Neuronal stem cell (in vitro differentiated cells): ENCODE data around the gene IRF3.

ENCODE experiments used
- DNase-seq: peaks from one replicate; pipeline ENCODE4 v3.0.0-alpha.2; 2013; ENCODE audit warnings: low spot score
- H2AFZ ChIP-seq: one replicate; pipeline ENCODE4 v1.6.1; 2013; ENCODE audit warnings: mild to moderate bottlenecking, low read length, inconsistent platforms
- H2AK5ac ChIP-seq: 2 replicates; pipeline ENCODE4 v1.6.1; 2013; ENCODE audit warnings: low read depth, mild to moderate bottlenecking, inconsistent platforms, low read length, moderate library complexity, mixed read lengths
- H2BK120ac ChIP-seq: 2 replicates; pipeline ENCODE4 v1.6.1; 2013; ENCODE audit warnings: low read depth, mild to moderate bottlenecking, inconsistent platforms, low read length, moderate library complexity, mixed read lengths
- H2BK12ac ChIP-seq: one replicate; pipeline ENCODE4 v1.6.1; 2013; ENCODE audit warnings: low read length, inconsistent platforms
- H2BK15ac ChIP-seq: 2 replicates; pipeline ENCODE4 v1.6.1; 2013; ENCODE audit warnings: mild to moderate bottlenecking, low read length, inconsistent platforms, mixed read lengths
- H2BK5ac ChIP-seq: one replicate; pipeline ENCODE4 v1.6.1; 2013; ENCODE audit warnings: inconsistent platforms, mild to moderate bottlenecking, low read length, moderate library complexity
- H3K14ac ChIP-seq: one replicate; pipeline ENCODE4 v1.6.1; 2013; ENCODE audit warnings: low read length, inconsistent platforms
- H3K18ac ChIP-seq: 2 replicates; pipeline ENCODE4 v1.6.1; 2013; ENCODE audit warnings: low read length, inconsistent platforms
- H3K23ac ChIP-seq: 2 replicates; pipeline ENCODE4 v1.6.1; 2013; ENCODE audit warnings: low read depth, mild to moderate bottlenecking, mixed read lengths, low read length, inconsistent platforms; ENCODE audit not compliant: poor library complexity
- H3K27ac ChIP-seq: replicated peaks from 3 replicates; pipeline ENCODE4 v1.5.1; 2013; ENCODE audit warnings: low read length, inconsistent platforms
- H3K27me3 ChIP-seq, 3 experiments: 2 replicates each; pipeline ENCODE4 v1.6.1; 2013; ENCODE audit warnings: low read length in 3 of 3, mild to moderate bottlenecking in 2 of 3, inconsistent platforms in 1 of 3, low read depth in 1 of 3, mixed read lengths in 1 of 3, moderate library complexity in 1 of 3; ENCODE audit not compliant: control insufficient read depth in 3 of 3, insufficient read depth in 3 of 3
- H3K36me3 ChIP-seq, 2 donors: replicated peaks in 1 of 2; 2 replicates each; pipeline ENCODE4 v1.6.1; 2013; ENCODE audit warnings: low read length in 2 of 2; ENCODE audit not compliant: control insufficient read depth in 2 of 2, insufficient read depth in 2 of 2
- H3K4ac ChIP-seq: 2 replicates; pipeline ENCODE4 v1.6.1; 2013; ENCODE audit warnings: inconsistent platforms, mild to moderate bottlenecking, low read length, moderate library complexity
- H3K4me1 ChIP-seq, 2 donors: 1 replicate in 1 of 2; 2 replicates in 1 of 2; pipeline ENCODE4 v1.6.1; 2013; ENCODE audit warnings: low read length in 2 of 2, low read depth in 1 of 2; ENCODE audit not compliant: control insufficient read depth in 2 of 2, insufficient read depth in 1 of 2
- H3K4me2 ChIP-seq: one replicate; pipeline ENCODE4 v1.6.1; 2013; ENCODE audit warnings: mild to moderate bottlenecking, low read length, inconsistent platforms; ENCODE audit not compliant: insufficient read depth, poor library complexity, severe bottlenecking
- H3K4me3 ChIP-seq, 2 donors: 2 replicates each; pipeline ENCODE4 v1.5.1; 2013; ENCODE audit warnings: low read length in 2 of 2, mild to moderate bottlenecking in 2 of 2, inconsistent platforms in 1 of 2, moderate library complexity in 1 of 2
- H3K79me1 ChIP-seq: one replicate; pipeline ENCODE4 v1.6.1; 2013; ENCODE audit warnings: low read depth, mild to moderate bottlenecking, inconsistent platforms, low read length, moderate library complexity
- H3K9ac ChIP-seq: one replicate; pipeline ENCODE4 v1.6.1; 2013; ENCODE audit warnings: mild to moderate bottlenecking, low read depth, low read length, inconsistent platforms; ENCODE audit not compliant: poor library complexity
- H3K9me3 ChIP-seq, 2 donors: replicated peaks in 1 of 2; 2 replicates each; pipeline versions ENCODE3 to v1.6.1; 2013; ENCODE audit warnings: low read length in 2 of 2, mild to moderate bottlenecking in 2 of 2, inconsistent platforms in 1 of 2, low read depth in 1 of 2, mixed read lengths in 1 of 2, moderate library complexity in 1 of 2; ENCODE audit not compliant: control insufficient read depth in 2 of 2, insufficient read depth in 1 of 2
- H4K8ac ChIP-seq: one replicate; pipeline ENCODE4 v1.6.1; 2013; ENCODE audit warnings: low read depth, mild to moderate bottlenecking, inconsistent platforms, low read length, moderate library complexity
- H4K91ac ChIP-seq: one replicate; pipeline ENCODE4 v1.6.1; 2013; ENCODE audit warnings: low read length, low read depth, mild to moderate bottlenecking, inconsistent platforms; ENCODE audit not compliant: poor library complexity
- WGBS, 2 donors: extraction: QIAGEN DNeasy Blood & Tissue Kit; methylation state at CpG; one replicate each; pipeline ENCODE4 v1.1.7; 2013; ENCODE audit warnings: missing lambda C conversion rate in 2 of 2, mixed read lengths in 1 of 2; ENCODE audit not compliant: insufficient read length in 2 of 2, insufficient replicate concordance in 1 of 2; ENCODE audit errors: extremely low coverage in 2 of 2; 5-methylcytosine and 5-hydroxymethylcytosine counted together

Gene IRF3

GRCh38 chr19:49663224-49663623 lies 2.4 kb downstream of the IRF3 start:
- peaks cover 4 to 5% of the 10 kb centered on the region in 2 donors for H3K9me3 ChIP-seq
- no peak overlapping the region for H3K4me2 ChIP-seq
- no CpG with 5 or more reads among the region's 12 CpGs for WGBS, 2 donors
- H4K91ac ChIP-seq: no peak overlapping the region
- peaks cover 3 to 10% of the 10 kb centered on the region in 2 donors for H3K4me1 ChIP-seq
- H2BK15ac ChIP-seq: no peak overlapping the region
- H2BK12ac ChIP-seq: no peak overlapping the region
- H3K27me3 ChIP-seq: no peaks in the 10 kb centered on the region
- no peak overlapping the region for H3K4ac ChIP-seq
- no peak overlapping the region for H3K18ac ChIP-seq
- H2BK5ac ChIP-seq: no peak overlapping the region
- H3K9ac ChIP-seq: no peak overlapping the region
- no peak overlapping the region for H3K14ac ChIP-seq
- H4K8ac ChIP-seq: no peak overlapping the region
- H3K27ac ChIP-seq: no peak overlapping the region
- H2AK5ac ChIP-seq: peak overlapping the region; percentile 25
- H3K23ac ChIP-seq: no peak overlapping the region
- H2BK120ac ChIP-seq: no peak overlapping the region
- no peak overlapping the region for H2AFZ ChIP-seq
- H3K36me3 ChIP-seq: peaks cover 42 to 59% of the 10 kb centered on the region in 2 donors
- H3K4me3 ChIP-seq: no peak overlapping the region
- no peak for DNase-seq
- peaks cover 8% of the 10 kb centered on the region for H3K79me1 ChIP-seq

GRCh38 chr19:49662011-49662410 lies 3.6 kb downstream of the IRF3 start:
- no peak overlapping the region for H3K4me3 ChIP-seq
- H4K91ac ChIP-seq: no peak overlapping the region
- WGBS, 2 donors: no CpG with 5 or more reads among the region's 16 CpGs
- peak overlapping the region; percentile 66 for H3K23ac ChIP-seq
- no peak for DNase-seq
- no peak overlapping the region for H3K4me2 ChIP-seq
- no peak overlapping the region for H2BK120ac ChIP-seq
- H3K14ac ChIP-seq: peak overlapping the region; percentile 47
- H3K36me3 ChIP-seq: peaks cover 49 to 63% of the 10 kb centered on the region in 2 donors
- no peak overlapping the region for H3K27ac ChIP-seq
- H2AK5ac ChIP-seq: no peak overlapping the region
- H2BK12ac ChIP-seq: no peak overlapping the region
- H3K9ac ChIP-seq: no peak overlapping the region
- peaks cover 3 to 6% of the 10 kb centered on the region in 2 donors for H3K4me1 ChIP-seq
- peaks cover 4 to 5% of the 10 kb centered on the region in 2 donors for H3K9me3 ChIP-seq
- H2BK15ac ChIP-seq: no peak overlapping the region
- peaks cover 5% of the 10 kb centered on the region for H3K79me1 ChIP-seq
- no peak overlapping the region for H4K8ac ChIP-seq
- H2BK5ac ChIP-seq: peak overlapping the region; percentile 48
- peak overlapping the region; percentile 49 for H3K18ac ChIP-seq
- H3K27me3 ChIP-seq: no peaks in the 10 kb centered on the region
- no peak overlapping the region for H2AFZ ChIP-seq
- no peak overlapping the region for H3K4ac ChIP-seq

DNA sequence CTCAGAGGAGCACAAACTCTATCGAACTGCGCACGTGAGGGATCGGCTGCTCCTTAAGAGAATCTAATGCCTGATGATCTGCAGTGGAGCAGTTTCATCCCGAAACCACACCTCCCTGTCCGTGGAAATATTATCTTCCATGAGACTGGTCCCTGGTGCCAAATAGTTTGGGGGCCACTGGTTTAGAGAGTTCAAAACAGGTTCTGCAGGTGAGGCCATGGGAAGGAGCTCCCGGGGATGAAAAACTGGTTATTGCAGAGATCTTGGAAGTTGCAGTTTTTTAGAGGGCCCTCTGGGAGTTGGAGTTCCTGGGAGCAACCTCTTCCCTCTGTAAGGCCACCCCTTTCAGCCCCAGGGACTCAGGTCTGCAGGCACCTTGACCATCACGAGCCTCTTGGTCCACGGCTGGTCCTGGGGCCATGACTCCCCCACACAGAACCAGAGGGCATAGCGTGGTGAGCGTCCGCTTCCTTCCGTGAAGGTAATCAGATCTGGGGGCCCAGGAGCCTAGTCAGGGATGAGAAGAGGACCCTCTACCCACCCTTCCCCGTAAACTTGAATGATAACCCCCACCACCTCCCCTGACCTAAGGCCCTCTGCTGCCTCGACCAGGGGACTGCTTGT lies 5.2 kb downstream of the IRF3 start:
- no peak overlapping the region for H3K4me2 ChIP-seq
- peaks cover 2% of the 10 kb centered on the region for H3K79me1 ChIP-seq
- H2AFZ ChIP-seq: no peak overlapping the region
- no peak overlapping the region for H2BK120ac ChIP-seq
- H4K91ac ChIP-seq: no peak overlapping the region
- no peak overlapping the region for H3K4me3 ChIP-seq
- no peak overlapping the region for H2BK12ac ChIP-seq
- no peak overlapping the region for H2BK15ac ChIP-seq
- H3K27me3 ChIP-seq: no peaks in the 10 kb centered on the region
- H3K9me3 ChIP-seq: peaks cover 4 to 5% of the 10 kb centered on the region in 2 donors
- H2BK5ac ChIP-seq: no peak overlapping the region
- no peak overlapping the region for H3K18ac ChIP-seq
- no peak for DNase-seq
- H4K8ac ChIP-seq: no peak overlapping the region
- H3K27ac ChIP-seq: no peak overlapping the region
- H2AK5ac ChIP-seq: no peak overlapping the region
- H3K4me1 ChIP-seq: no peaks in the 10 kb centered on the region
- no CpG with 5 or more reads among the region's 15 CpGs for WGBS, 2 donors
- H3K9ac ChIP-seq: no peak overlapping the region
- H3K36me3 ChIP-seq: peaks cover 56 to 79% of the 10 kb centered on the region in 2 donors
- H3K4ac ChIP-seq: no peak overlapping the region
- H3K14ac ChIP-seq: no peak overlapping the region
- H3K23ac ChIP-seq: no peak overlapping the region

- H4K8ac ChIP-seq: no peak overlapping the region
- H2BK15ac ChIP-seq: no peak overlapping the region
- peak overlapping the region; percentile 43 for H2BK12ac ChIP-seq
- peaks cover 10% of the 10 kb centered on the region for H3K79me1 ChIP-seq
- H2AFZ ChIP-seq: no peak overlapping the region
- no peak overlapping the region for H2BK5ac ChIP-seq
- no peak overlapping the region for H3K4me3 ChIP-seq
- no CpG with 5 or more reads among the region's 12 CpGs for WGBS, 2 donors
- H3K23ac ChIP-seq: no peak overlapping the region
- H3K4ac ChIP-seq: no peak overlapping the region
- no peak overlapping the region for H2AK5ac ChIP-seq
- H3K36me3 ChIP-seq: peaks cover 70 to 95% of the 10 kb centered on the region in 2 donors
- H3K14ac ChIP-seq: no peak overlapping the region
- no peak overlapping the region for H4K91ac ChIP-seq
- H3K27ac ChIP-seq: no peak overlapping the region
- no peak overlapping the region for H3K9ac ChIP-seq
- DNase-seq: no peak
- H3K4me2 ChIP-seq: no peak overlapping the region
- H2BK120ac ChIP-seq: no peak overlapping the region
- no peaks in the 10 kb centered on the region for H3K4me1 ChIP-seq
- no peak overlapping the region for H3K18ac ChIP-seq
- peaks cover 4 to 5% of the 10 kb centered on the region in 2 donors for H3K9me3 ChIP-seq
- no peaks in the 10 kb centered on the region for H3K27me3 ChIP-seq
Observed at GRCh38 chr19:49658566-49659442, 6.9 kb downstream of the IRF3 start.
